HEK293 (cell line): ENCODE results near the gene NAGLU.

ENCODE experiments used
- CTCF ChIA-PET: fragments of 350-600 bp; formaldehyde crosslinking; extraction: SDS; loops from one replicate; lab custom pipeline; 2021; ENCODE audit warnings: antibody characterized with exemption; lab: Yijun Ruan, JAX
- POLR2A ChIA-PET: fragments of 300-600 bp; formaldehyde crosslinking; extraction: SDS; loops from one replicate; lab custom pipeline; 2020; ENCODE audit warnings: antibody characterized with exemption, inconsistent platforms; lab: Yijun Ruan, JAX
- H3K27ac ChIP-seq: fragments of 200-500 bp; sonication (Bioruptor generic); 2 replicates; pipeline ENCODE4 v1.5.1; 2014; ENCODE audit warnings: low read depth, low read length, control low read depth, inconsistent platforms; ENCODE audit errors: extremely low read depth
- H3K36me3 ChIP-seq, 2 experiments: fragments of 200-500 bp in 1 of 2; sonication (Bioruptor generic) in 1 of 2; 1 replicate in 1 of 2; 2 replicates in 1 of 2; pipeline ENCODE4 v1.5.1; 2014 to 2017; ENCODE audit warnings: inconsistent platforms in 2 of 2, low read length in 2 of 2; ENCODE audit not compliant: control insufficient read depth in 2 of 2, insufficient read depth in 1 of 2
- H3K4me1 ChIP-seq: fragments of 200-500 bp; sonication (Bioruptor generic); 2 replicates; pipeline ENCODE4 v1.5.1; 2014; ENCODE audit warnings: mild to moderate bottlenecking, low read length, inconsistent platforms; ENCODE audit not compliant: control insufficient read depth, insufficient read depth
- H3K4me3 ChIP-seq: 2 replicates; pipeline ENCODE4 v1.5.1; 2011; ENCODE audit warnings: low read depth, mild to moderate bottlenecking, control low read depth, low read length, moderate library complexity
- H3K9me3 ChIP-seq: fragments of 200-500 bp; sonication (Bioruptor generic); 2 replicates; pipeline ENCODE4 v1.5.1; 2014; ENCODE audit warnings: low read depth, low read length, inconsistent platforms; ENCODE audit not compliant: control insufficient read depth, insufficient read depth
- BCL11A ChIP-seq: fragments of 450-650 bp; formaldehyde crosslinking; IDR thresholded peaks from 2 replicates; pipeline ENCODE4 v1.5.1; 2016; ENCODE audit warnings: low read depth, missing biosample characterization, missing genetic modification characterization
- GLI4 ChIP-seq: fragments of 450-650 bp; formaldehyde crosslinking; IDR thresholded peaks from 2 replicates; pipeline ENCODE4 v1.5.1; 2016; ENCODE audit warnings: missing biosample characterization, missing genetic modification characterization
- HOXD13 ChIP-seq: sonication (generic); formaldehyde crosslinking; IDR thresholded peaks from 2 replicates; pipeline ENCODE4 v1.8.0; 2022; ENCODE audit warnings: missing genetic modification reagents, borderline replicate concordance
- KLF7 ChIP-seq: fragments of 450-650 bp; formaldehyde crosslinking; IDR thresholded peaks from 2 replicates; pipeline ENCODE4 v1.5.1; 2016; ENCODE audit warnings: missing biosample characterization, missing genetic modification characterization, borderline replicate concordance
- PRDM1 ChIP-seq: fragments of 450-650 bp; formaldehyde crosslinking; IDR thresholded peaks from 2 replicates; pipeline ENCODE4; 2016; ENCODE audit warnings: missing biosample characterization, missing genetic modification characterization
- SP3 ChIP-seq: fragments of 450-650 bp; formaldehyde crosslinking; IDR thresholded peaks from 2 replicates; pipeline ENCODE4 v1.5.1; 2016; ENCODE audit warnings: missing biosample characterization, missing genetic modification characterization
- ZBTB17 ChIP-seq: fragments of 450-650 bp; formaldehyde crosslinking; IDR thresholded peaks from 2 replicates; pipeline ENCODE4 v1.5.1; 2016; ENCODE audit warnings: missing biosample characterization, missing genetic modification characterization
- ZBTB21 ChIP-seq: fragments of 450-650 bp; formaldehyde crosslinking; IDR thresholded peaks from 2 replicates; pipeline ENCODE4 v1.5.1; 2017; ENCODE audit warnings: missing biosample characterization, missing genetic modification characterization
- ZBTB26 ChIP-seq: fragments of 450-650 bp; formaldehyde crosslinking; optimal IDR thresholded peaks from 2 replicates; pipeline ENCODE3; 2016; ENCODE audit warnings: missing biosample characterization, mild to moderate bottlenecking, missing genetic modification characterization
- ZBTB6 ChIP-seq: fragments of 450-650 bp; formaldehyde crosslinking; IDR thresholded peaks from 2 replicates; pipeline ENCODE4 v1.5.1; 2017; ENCODE audit warnings: missing biosample characterization, missing genetic modification characterization
- ZFP69B ChIP-seq: fragments of 450-650 bp; formaldehyde crosslinking; IDR thresholded peaks from 2 replicates; pipeline ENCODE4 v1.5.1; 2016; ENCODE audit warnings: missing biosample characterization, missing genetic modification characterization
- ZNF10 ChIP-seq: fragments of 450-650 bp; formaldehyde crosslinking; IDR thresholded peaks from 2 replicates; pipeline ENCODE4 v1.5.1; 2017; ENCODE audit warnings: missing biosample characterization, missing genetic modification characterization
- ZNF18 ChIP-seq: fragments of 450-650 bp; formaldehyde crosslinking; IDR thresholded peaks from 2 replicates; pipeline ENCODE4 v1.5.1; 2016; ENCODE audit warnings: missing biosample characterization, missing genetic modification characterization
- ZNF335 ChIP-seq: fragments of 450-650 bp; formaldehyde crosslinking; conservative IDR thresholded peaks from 2 replicates; pipeline ENCODE4 v1.5.1; 2016; ENCODE audit warnings: missing biosample characterization, missing genetic modification characterization
- ZNF354C ChIP-seq: fragments of 450-650 bp; formaldehyde crosslinking; IDR thresholded peaks from 2 replicates; pipeline ENCODE4 v1.5.1; 2016; ENCODE audit warnings: missing biosample characterization, missing genetic modification characterization, low read depth, borderline replicate concordance
- ZNF366 ChIP-seq: fragments of 450-650 bp; formaldehyde crosslinking; conservative IDR thresholded peaks from 2 replicates; pipeline ENCODE4 v1.5.1; 2016; ENCODE audit warnings: missing biosample characterization, missing genetic modification characterization
- ZNF394 ChIP-seq: fragments of 450-650 bp; formaldehyde crosslinking; IDR thresholded peaks from 2 replicates; pipeline ENCODE4 v1.5.1; 2016; ENCODE audit warnings: missing biosample characterization, missing genetic modification characterization, mild to moderate bottlenecking, moderate library complexity, borderline replicate concordance
- ZNF513 ChIP-seq: fragments of 450-650 bp; IDR thresholded peaks from 2 replicates; pipeline ENCODE4 v1.5.1; 2018; ENCODE audit warnings: missing biosample characterization, missing genetic modification characterization
- ZNF600 ChIP-seq: fragments of 450-650 bp; formaldehyde crosslinking; IDR thresholded peaks from 2 replicates; pipeline ENCODE4 v1.5.1; 2016; ENCODE audit warnings: missing biosample characterization, missing genetic modification characterization
- ZSCAN18 ChIP-seq: fragments of 450-650 bp; formaldehyde crosslinking; IDR thresholded peaks from 2 replicates; pipeline ENCODE4 v1.5.1; 2016; ENCODE audit warnings: missing biosample characterization, missing genetic modification characterization

Gene NAGLU

GRCh38 chr17:42573095-42573494 lies 37.1 kb downstream of the NAGLU start:
- H3K4me3 ChIP-seq = no peak overlapping the region
- H3K9me3 ChIP-seq = no peaks in the 10 kb centered on the region
- CTCF ChIA-PET = interaction anchor here (0.6 to 1.7 kb wide), 2 partner anchors 177 to 191 kb away, joined by 4 to 5 read pairs; no protein-coding TSS in a partner anchor
- TF ChIP-seq ZNF600 (tag by site-specific recombination) = peak; percentile 66; the same call in 1 of the 2 replicates
- no peak for TF ChIP-seq SP3 (tag by site-specific recombination)
- TF ChIP-seq ZNF335 (tag by site-specific recombination) = 0 out of 2 replicates have a peak, but pooled peaks have one; percentile 17
- TF ChIP-seq ZNF513 (tag by site-specific recombination) = peak; percentile 76
- POLR2A ChIA-PET = interaction anchor here (0.9 to 1.4 kb wide), 2 partner anchors 37 to 190 kb away, joined by 3 to 4 read pairs; partner anchors contain the start of gene NAGLU
- peaks cover 4% of the 10 kb centered on the region for H3K4me1 ChIP-seq
- H3K27ac ChIP-seq = peak overlapping the region; percentile 33; the same call in 1 of the 2 replicates
- peaks cover 57 to 86% of the 10 kb centered on the region in 2 experiments for H3K36me3 ChIP-seq

GRCh38 chr17:42574463-42574862 lies 38.4 kb downstream of the NAGLU start:
- peaks cover 57 to 77% of the 10 kb centered on the region in 2 experiments for H3K36me3 ChIP-seq
- POLR2A ChIA-PET = interaction anchor here (0.7 kb wide), 1 partner anchor 204 kb away, joined by 7 read pairs; no protein-coding TSS in a partner anchor

GRCh38 chr17:42577140-42577531 lies 41.1 kb downstream of the NAGLU start:
- H3K4me3 ChIP-seq = peak overlapping the region; percentile 91
- peaks cover 42 to 75% of the 10 kb centered on the region in 2 experiments for H3K36me3 ChIP-seq
- CTCF ChIA-PET = interaction anchor here (0.7 to 7.4 kb wide), 25 partner anchors 9 to 508 kb away, joined by 3 to 112 read pairs (median 11); partner anchors contain the start of genes CCR10, CNTNAP1, MLX and PLEKHH3
- POLR2A ChIA-PET = interaction anchor here (0.5 to 5.0 kb wide), 18 partner anchors 11 to 421 kb away, joined by 3 to 48 read pairs (median 6); partner anchors contain the start of genes CAVIN1, CNTNAP1, MLX and NAGLU
- H3K4me1 ChIP-seq = peaks cover 4% of the 10 kb centered on the region
- H3K9me3 ChIP-seq = no peaks in the 10 kb centered on the region
- H3K27ac ChIP-seq = peak overlapping the region; percentile 92
- TF ChIP-seq ZBTB26 (tag by site-specific recombination) = no peak
- TF ChIP-seq ZNF600 (tag by site-specific recombination) = no peak
- 0 out of 2 replicates have a peak, but pooled peaks have one; percentile 16 for TF ChIP-seq GLI4 (tag by site-specific recombination)
- no peak for TF ChIP-seq ZFP69B (tag by site-specific recombination)
- no peak for TF ChIP-seq ZNF10 (tag by site-specific recombination)
- TF ChIP-seq ZNF394 (tag by site-specific recombination) = peak; percentile 50; the same call in 1 of the 2 replicates
- TF ChIP-seq ZNF513 (tag by site-specific recombination) = no peak
- TF ChIP-seq HOXD13 = no peak
- peak; percentile 43; the same call in 1 of the 2 replicates for TF ChIP-seq ZBTB17 (tag by site-specific recombination)
- TF ChIP-seq ZBTB6 (tag by site-specific recombination) = peak; percentile 21; the same call in 1 of the 2 replicates
- no peak for TF ChIP-seq BCL11A (tag by site-specific recombination)
- no peak for TF ChIP-seq ZSCAN18 (tag by site-specific recombination)
- no peak for TF ChIP-seq PRDM1 (tag by site-specific recombination)
- TF ChIP-seq ZBTB21 (tag by site-specific recombination) = no peak
- 0 out of 2 replicates have a peak, but pooled peaks have one; percentile 48 for TF ChIP-seq ZNF18
- TF ChIP-seq KLF7 = no peak

More at GRCh38 chr17:42574463-42574862, 38.4 kb downstream of the NAGLU start:
- CTCF ChIA-PET = interaction anchor here (1.7 kb wide), 1 partner anchor 189 kb away, joined by 4 read pairs; no protein-coding TSS in a partner anchor
- TF ChIP-seq ZNF354C = no peak
- TF ChIP-seq ZNF366 (tag by site-specific recombination) = peak; percentile 95
- Histone ChIP-seq H3K9me3 (no peaks in the 10 kb centered on the region), H3K4me1 (peaks cover 4% of the 10 kb centered on the region), H3K27ac (no peak overlapping the region), H3K4me3 (no peak overlapping the region)
